HepG2 (cell line): ENCODE results near the gene ZNF578. TPM values are rescaled to one million over a fixed set of nuclear protein-coding genes. Genes with fewer than 3 reads are reported as not detected.

ENCODE experiments used
- ATRX ChIP-seq: sonication (generic); formaldehyde crosslinking; IDR thresholded peaks from 2 replicates; pipeline ENCODE4 v1.4.0; 2020; ENCODE audit warnings: missing genetic modification reagents, borderline replicate concordance
- CCDC6 ChIP-seq: sonication (generic); formaldehyde crosslinking; IDR thresholded peaks from 2 replicates; pipeline ENCODE4 v1.8.1; 2022; ENCODE audit warnings: mild to moderate bottlenecking, missing genetic modification reagents, moderate library complexity
- DNMT1 ChIP-seq: sonication (generic); formaldehyde crosslinking; IDR thresholded peaks from 2 replicates; pipeline ENCODE4 v1.5.1; 2020; ENCODE audit warnings: mild to moderate bottlenecking, missing genetic modification reagents
- GABPA ChIP-seq, 2 experiments: IDR thresholded peaks; 2 replicates each; pipeline ENCODE4 v1.6.1; 2011 to 2016; ENCODE audit warnings: low read depth in 2 of 2, low read length in 1 of 2, missing biosample characterization in 1 of 2, missing genetic modification characterization in 1 of 2
- RBAK ChIP-seq: sonication (generic); formaldehyde crosslinking; IDR thresholded peaks from 2 replicates; pipeline ENCODE4 v1.5.1; 2020; ENCODE audit warnings: mild to moderate bottlenecking, missing genetic modification reagents
- RBFOX2 ChIP-seq: fragments of 200-400 bp; formaldehyde crosslinking; IDR thresholded peaks from 2 replicates; pipeline ENCODE4 v1.6.1; 2017; ENCODE audit warnings: low read depth, mild to moderate bottlenecking, low read length
- RBM39 ChIP-seq: fragments of 200-400 bp; formaldehyde crosslinking; IDR thresholded peaks from one replicate; pipeline ENCODE4 v1.6.1; 2018; ENCODE audit warnings: antibody characterized with exemption, mild to moderate bottlenecking, low read depth, low read length; ENCODE audit not compliant: poor library complexity, severe bottlenecking
- SP140L ChIP-seq: sonication (generic); formaldehyde crosslinking; IDR thresholded peaks from 2 replicates; pipeline ENCODE4 v1.4.0; 2020; ENCODE audit warnings: missing genetic modification reagents, borderline replicate concordance
- ZNF17 ChIP-seq: sonication (generic); formaldehyde crosslinking; IDR thresholded peaks from 2 replicates; pipeline ENCODE4 v1.5.0; 2020; ENCODE audit warnings: mild to moderate bottlenecking, missing genetic modification reagents
- ZNF367 ChIP-seq: sonication (generic); formaldehyde crosslinking; IDR thresholded peaks from 2 replicates; pipeline ENCODE4 v1.4.0; 2020; ENCODE audit warnings: missing genetic modification reagents, borderline replicate concordance
- ZNF543 ChIP-seq: sonication (generic); formaldehyde crosslinking; IDR thresholded peaks from 2 replicates; pipeline ENCODE4 v1.4.0; 2020; ENCODE audit warnings: mild to moderate bottlenecking, missing genetic modification reagents
- ZNF552 ChIP-seq: sonication (generic); formaldehyde crosslinking; IDR thresholded peaks from 2 replicates; pipeline ENCODE4 v1.9.0; 2022; ENCODE audit warnings: missing genetic modification reagents, mild to moderate bottlenecking, borderline replicate concordance
- ZNF775 ChIP-seq: sonication (generic); formaldehyde crosslinking; IDR thresholded peaks from 2 replicates; pipeline ENCODE4 v1.4.0; 2020; ENCODE audit warnings: missing genetic modification reagents, mild to moderate bottlenecking, moderate library complexity, borderline replicate concordance
- ZNF879 ChIP-seq: sonication (generic); formaldehyde crosslinking; IDR thresholded peaks from 2 replicates; pipeline ENCODE4 v1.8.1; 2023; ENCODE audit warnings: missing genetic modification reagents
- polyA plus RNA-seq, 8 experiments: library from polyadenylated mRNA; depleted of rRNA in 3 of 8; stranded (reverse) in 7 of 8; unstranded in 1 of 8; fragments of >200 nt; fragmentation: Illumina TruSeq in 4 of 8; extraction: Trizol in 4 of 8; gene quantifications; 2 replicates each; pipeline versions ENCODE4 v1.2.1 to v1.2.3, GENCODE V29; 2011 to 2016; ENCODE audit warnings: low read depth in 4 of 8, missing spikeins in 1 of 8, mixed read lengths in 1 of 8; ENCODE audit not compliant: insufficient read depth in 1 of 8
- total RNA-seq, 5 experiments: library from RNA; depleted of rRNA; stranded (reverse); fragments of >200 nt; fragmentation: Illumina TruSeq; extraction: Trizol; gene quantifications; 2 replicates each; pipeline ENCODE4 v1.2.3, GENCODE V29; 2016; ENCODE audit warnings: low read depth in 1 of 5
- TF ChIP-seq, protein P1 (sequence below): sonication (generic); formaldehyde crosslinking; IDR thresholded peaks from 2 replicates; pipeline ENCODE4 v1.5.1; 2020; ENCODE audit warnings: mild to moderate bottlenecking, missing genetic modification reagents, borderline replicate concordance
- TF ChIP-seq, protein P2 (sequence below): sonication (generic); formaldehyde crosslinking; IDR thresholded peaks from 2 replicates; pipeline ENCODE4 v1.4.0; 2020; ENCODE audit warnings: missing genetic modification reagents
- TF ChIP-seq, protein P3 (sequence below): sonication (generic); formaldehyde crosslinking; IDR thresholded peaks from 2 replicates; pipeline ENCODE4 v1.4.0; 2020; ENCODE audit warnings: missing genetic modification reagents
- TF ChIP-seq, protein P4 (sequence below): sonication (generic); formaldehyde crosslinking; IDR thresholded peaks from 2 replicates; pipeline ENCODE4 v1.5.0; 2020; ENCODE audit warnings: mild to moderate bottlenecking, missing genetic modification reagents
- TF ChIP-seq, protein P5 (sequence below): sonication (generic); formaldehyde crosslinking; IDR thresholded peaks from 2 replicates; pipeline ENCODE4 v1.9.0; 2021; ENCODE audit warnings: missing genetic modification reagents, mild to moderate bottlenecking, borderline replicate concordance

Gene ZNF578
- total and polyA plus RNA-seq, 2 of the 13 experiments (the other 11 are each of a cell fraction or from before 2014, with no cell fraction given): not detected

- TF ChIP-seq, protein P1, sequence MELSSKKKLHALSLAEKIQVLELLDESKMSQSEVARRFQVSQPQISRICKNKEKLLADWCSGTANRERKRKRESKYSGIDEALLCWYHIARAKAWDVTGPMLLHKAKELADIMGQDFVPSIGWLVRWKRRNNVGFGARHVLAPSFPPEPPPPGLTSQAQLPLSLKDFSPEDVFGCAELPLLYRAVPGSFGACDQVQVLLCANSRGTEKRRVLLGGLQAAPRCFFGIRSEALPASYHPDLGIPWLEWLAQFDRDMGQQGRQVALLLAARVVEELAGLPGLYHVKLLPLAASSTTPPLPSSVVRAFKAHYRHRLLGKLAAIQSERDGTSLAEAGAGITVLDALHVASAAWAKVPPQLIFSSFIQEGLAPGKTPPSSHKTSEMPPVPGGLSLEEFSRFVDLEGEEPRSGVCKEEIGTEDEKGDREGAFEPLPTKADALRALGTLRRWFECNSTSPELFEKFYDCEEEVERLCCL (CRISPR knock-in tag): no peak
- TF ChIP-seq, protein P2, sequence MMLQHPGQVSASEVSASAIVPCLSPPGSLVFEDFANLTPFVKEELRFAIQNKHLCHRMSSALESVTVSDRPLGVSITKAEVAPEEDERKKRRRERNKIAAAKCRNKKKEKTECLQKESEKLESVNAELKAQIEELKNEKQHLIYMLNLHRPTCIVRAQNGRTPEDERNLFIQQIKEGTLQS: no peak
- TF ChIP-seq GABPA (IDR thresholded peaks at IDR 0.05; ENCODE audit: low read depth, low read length): peak; percentile 72
- peak; percentile 87 for TF ChIP-seq GABPA (CRISPR knock-in tag; IDR thresholded peaks at IDR 0.05; ENCODE audit: low read depth)
- no peak for TF ChIP-seq RBFOX2
- TF ChIP-seq, protein P3, sequence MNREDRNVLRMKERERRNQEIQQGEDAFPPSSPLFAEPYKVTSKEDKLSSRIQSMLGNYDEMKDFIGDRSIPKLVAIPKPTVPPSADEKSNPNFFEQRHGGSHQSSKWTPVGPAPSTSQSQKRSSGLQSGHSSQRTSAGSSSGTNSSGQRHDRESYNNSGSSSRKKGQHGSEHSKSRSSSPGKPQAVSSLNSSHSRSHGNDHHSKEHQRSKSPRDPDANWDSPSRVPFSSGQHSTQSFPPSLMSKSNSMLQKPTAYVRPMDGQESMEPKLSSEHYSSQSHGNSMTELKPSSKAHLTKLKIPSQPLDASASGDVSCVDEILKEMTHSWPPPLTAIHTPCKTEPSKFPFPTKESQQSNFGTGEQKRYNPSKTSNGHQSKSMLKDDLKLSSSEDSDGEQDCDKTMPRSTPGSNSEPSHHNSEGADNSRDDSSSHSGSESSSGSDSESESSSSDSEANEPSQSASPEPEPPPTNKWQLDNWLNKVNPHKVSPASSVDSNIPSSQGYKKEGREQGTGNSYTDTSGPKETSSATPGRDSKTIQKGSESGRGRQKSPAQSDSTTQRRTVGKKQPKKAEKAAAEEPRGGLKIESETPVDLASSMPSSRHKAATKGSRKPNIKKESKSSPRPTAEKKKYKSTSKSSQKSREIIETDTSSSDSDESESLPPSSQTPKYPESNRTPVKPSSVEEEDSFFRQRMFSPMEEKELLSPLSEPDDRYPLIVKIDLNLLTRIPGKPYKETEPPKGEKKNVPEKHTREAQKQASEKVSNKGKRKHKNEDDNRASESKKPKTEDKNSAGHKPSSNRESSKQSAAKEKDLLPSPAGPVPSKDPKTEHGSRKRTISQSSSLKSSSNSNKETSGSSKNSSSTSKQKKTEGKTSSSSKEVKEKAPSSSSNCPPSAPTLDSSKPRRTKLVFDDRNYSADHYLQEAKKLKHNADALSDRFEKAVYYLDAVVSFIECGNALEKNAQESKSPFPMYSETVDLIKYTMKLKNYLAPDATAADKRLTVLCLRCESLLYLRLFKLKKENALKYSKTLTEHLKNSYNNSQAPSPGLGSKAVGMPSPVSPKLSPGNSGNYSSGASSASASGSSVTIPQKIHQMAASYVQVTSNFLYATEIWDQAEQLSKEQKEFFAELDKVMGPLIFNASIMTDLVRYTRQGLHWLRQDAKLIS (CRISPR knock-in tag): no peak
- no peak for TF ChIP-seq ATRX
- TF ChIP-seq, protein P4, sequence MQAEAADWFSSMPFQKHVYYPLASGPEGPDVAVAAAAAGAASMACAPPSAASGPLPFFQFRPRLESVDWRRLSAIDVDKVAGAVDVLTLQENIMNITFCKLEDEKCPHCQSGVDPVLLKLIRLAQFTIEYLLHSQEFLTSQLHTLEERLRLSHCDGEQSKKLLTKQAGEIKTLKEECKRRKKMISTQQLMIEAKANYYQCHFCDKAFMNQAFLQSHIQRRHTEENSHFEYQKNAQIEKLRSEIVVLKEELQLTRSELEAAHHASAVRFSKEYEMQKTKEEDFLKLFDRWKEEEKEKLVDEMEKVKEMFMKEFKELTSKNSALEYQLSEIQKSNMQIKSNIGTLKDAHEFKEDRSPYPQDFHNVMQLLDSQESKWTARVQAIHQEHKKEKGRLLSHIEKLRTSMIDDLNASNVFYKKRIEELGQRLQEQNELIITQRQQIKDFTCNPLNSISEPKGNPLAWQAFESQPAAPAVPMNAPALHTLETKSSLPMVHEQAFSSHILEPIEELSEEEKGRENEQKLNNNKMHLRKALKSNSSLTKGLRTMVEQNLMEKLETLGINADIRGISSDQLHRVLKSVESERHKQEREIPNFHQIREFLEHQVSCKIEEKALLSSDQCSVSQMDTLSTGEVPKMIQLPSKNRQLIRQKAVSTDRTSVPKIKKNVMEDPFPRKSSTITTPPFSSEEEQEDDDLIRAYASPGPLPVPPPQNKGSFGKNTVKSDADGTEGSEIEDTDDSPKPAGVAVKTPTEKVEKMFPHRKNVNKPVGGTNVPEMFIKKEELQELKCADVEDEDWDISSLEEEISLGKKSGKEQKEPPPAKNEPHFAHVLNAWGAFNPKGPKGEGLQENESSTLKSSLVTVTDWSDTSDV (CRISPR knock-in tag): no peak
- TF ChIP-seq, protein P5, sequence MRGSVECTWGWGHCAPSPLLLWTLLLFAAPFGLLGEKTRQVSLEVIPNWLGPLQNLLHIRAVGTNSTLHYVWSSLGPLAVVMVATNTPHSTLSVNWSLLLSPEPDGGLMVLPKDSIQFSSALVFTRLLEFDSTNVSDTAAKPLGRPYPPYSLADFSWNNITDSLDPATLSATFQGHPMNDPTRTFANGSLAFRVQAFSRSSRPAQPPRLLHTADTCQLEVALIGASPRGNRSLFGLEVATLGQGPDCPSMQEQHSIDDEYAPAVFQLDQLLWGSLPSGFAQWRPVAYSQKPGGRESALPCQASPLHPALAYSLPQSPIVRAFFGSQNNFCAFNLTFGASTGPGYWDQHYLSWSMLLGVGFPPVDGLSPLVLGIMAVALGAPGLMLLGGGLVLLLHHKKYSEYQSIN (CRISPR knock-in tag): no peak
- TF ChIP-seq RBM39: peak; percentile 33
- no peak for TF ChIP-seq RBAK (CRISPR knock-in tag)
- TF ChIP-seq CCDC6 (CRISPR knock-in tag): peak; percentile 33; the same call in 1 of the 2 replicates
- TF ChIP-seq SP140L (CRISPR knock-in tag): no peak
- TF ChIP-seq ZNF775 (CRISPR knock-in tag): no peak
- TF ChIP-seq ZNF879 (CRISPR knock-in tag): no peak
- no peak for TF ChIP-seq ZNF17 (CRISPR knock-in tag)
- no peak for TF ChIP-seq ZNF543 (CRISPR knock-in tag)
- no peak for TF ChIP-seq ZNF367 (CRISPR knock-in tag)
- no peak for TF ChIP-seq DNMT1 (CRISPR knock-in tag)
- no peak for TF ChIP-seq ZNF552
Observed at GRCh38 chr19:52527134-52527955, 74.0 kb downstream of the ZNF578 start, which contains the start of gene ZNF808 (continued).
